ENCODE results near the gene ZCCHC24.

The ZCCHC24 gene

DNA sequence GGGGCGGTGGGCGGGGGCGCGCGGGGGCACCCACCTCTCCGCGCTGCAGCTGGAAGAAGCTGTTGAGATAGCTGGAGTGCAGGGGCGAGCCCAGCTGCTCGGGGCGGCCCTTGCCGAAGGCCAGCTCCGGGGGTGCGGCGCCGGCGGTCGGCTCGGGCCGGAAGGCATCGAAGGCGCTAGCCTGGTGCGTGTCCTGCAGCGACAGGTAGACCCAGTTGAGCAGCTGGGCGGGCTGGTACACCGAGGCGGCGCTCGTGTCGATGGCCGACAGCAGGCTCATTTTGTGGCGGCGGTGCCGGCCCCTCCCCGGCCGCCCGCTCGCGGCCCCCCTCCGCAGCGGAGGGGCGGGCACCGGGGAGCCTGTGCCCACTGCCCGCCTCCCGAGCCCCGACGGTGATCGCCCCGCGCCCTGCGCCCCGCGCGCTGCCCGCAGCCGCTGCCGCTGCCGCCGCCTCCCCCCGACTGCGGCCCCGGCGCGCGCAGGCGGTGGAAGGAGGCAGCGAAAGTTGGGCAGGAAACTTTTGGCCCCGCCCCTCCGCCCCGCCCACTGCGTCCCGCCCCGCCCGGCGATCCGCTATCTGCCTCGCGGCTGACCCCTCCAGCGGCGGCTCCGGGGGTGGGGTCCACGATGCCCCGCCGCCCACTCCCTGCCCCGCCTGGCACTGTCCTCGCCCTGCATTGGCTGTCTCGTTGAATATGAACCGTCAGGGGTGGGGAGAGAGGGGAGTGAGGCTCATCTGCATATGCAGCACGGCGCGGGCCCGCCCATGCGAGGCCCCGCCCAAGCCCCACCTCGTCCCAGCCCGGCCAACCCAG lies at the start of gene ZCCHC24:
Gene ZCCHC24, minus strand, starts transcription at position 464 of the 816 bp plus-strand sequence. Its CDS starts 184 bp downstream, at position 280.
- peak; percentile 92 to 100 (median 96) for DNase-seq
- intact Hi-C loops (cut with DNase I) = no loop called here

DNA sequence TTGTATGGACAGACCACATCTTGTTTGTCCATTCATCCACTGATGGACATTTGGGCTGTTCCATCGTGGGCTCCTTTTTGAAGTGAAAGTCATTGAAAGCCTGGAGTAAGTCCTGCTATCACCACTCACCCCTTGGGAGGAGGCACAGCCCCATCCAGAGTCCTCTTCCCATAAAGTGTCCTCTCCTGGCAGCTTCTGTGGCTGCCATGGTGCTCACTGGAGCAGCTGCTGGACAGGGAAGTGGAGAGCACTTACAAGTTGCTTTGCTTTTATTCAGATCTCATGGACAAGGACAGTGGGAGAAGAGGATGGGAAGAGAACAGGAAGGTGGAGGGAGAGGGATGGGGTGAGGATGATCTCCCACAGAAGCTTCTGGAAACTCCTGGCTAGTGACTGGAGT lies 48.4 kb upstream of the ZCCHC24 start:
- intact Hi-C loops (cut with DNase I) = no loop called here
- DNase-seq = no peak

DNA sequence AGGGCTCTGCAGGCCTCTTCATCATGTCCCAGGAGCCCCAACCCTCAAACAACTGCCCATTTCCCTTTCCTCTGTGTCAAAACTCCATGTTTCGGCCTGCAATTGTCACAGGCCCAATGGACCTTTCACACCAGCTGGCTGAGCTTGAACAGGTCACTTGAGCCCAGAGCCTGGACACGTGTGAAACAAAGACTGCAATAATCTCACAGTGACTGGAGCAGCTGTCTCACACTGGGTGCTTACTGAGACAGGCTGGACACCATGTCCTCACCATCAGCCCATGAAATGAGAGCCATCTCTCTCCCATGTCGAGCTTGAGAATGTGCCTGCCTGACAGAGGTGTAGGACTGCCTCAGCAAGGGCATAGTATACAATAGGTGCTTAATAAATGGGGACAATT lies 47.4 kb upstream of the ZCCHC24 start:
- intact Hi-C loops (cut with DNase I) = no loop called here
- no peak for DNase-seq

DNA sequence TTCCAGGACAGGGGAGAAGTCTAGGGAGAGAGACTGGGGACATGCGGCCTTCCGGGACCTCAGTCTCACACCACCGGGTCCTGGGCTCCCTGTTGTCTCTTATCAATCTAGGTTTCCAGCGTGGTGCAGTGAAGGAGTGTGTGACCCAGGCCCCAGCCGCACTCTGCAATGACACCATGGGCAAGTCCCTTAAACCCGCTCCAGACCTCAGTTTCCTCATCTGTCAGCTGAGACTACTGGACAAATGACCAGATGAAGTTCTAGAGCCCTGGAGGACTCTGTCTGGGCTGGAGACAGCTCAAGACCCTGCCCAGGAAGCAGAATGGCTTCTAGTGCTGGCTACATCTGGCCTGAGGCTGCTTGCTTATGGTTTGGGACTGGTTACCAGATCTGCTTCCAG lies 46.8 kb upstream of the ZCCHC24 start:
- intact Hi-C loops (cut with DNase I) = no loop called here
- no peak for DNase-seq

DNA sequence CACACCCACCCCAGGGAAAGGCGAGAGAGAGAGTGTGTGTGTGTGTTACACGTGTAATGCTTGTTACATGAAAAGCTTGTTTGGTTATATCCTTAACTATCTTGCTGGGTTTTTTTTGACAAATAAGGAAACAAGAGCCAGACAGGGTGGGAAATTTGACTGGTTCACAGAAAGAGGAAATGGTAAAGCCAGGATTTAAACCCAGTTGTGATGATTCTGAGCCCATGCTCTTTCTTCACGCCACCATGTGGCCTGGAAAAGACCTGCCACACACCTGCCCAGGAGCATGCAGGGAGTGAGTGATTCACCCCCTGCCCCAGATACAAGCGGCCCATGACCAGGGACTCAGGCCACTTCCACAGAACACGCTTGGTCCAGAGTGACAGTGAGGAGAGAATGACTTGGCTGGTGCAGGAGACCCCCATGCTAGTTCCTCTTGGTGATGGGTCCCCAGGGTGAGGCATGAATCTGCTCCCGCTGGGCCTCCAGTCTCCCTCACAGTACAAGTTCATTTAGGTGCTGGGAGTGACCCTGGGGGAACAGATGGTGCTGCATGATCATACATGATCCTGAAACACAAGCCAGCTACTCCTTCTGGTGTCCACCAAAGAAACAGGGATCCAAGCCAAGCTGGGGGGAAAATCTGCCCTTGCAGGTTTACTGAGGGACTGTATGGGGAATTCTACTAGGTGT lies 45.9 kb upstream of the ZCCHC24 start:
- no peak for DNase-seq
- intact Hi-C loops (cut with DNase I) = no loop called here

DNA sequence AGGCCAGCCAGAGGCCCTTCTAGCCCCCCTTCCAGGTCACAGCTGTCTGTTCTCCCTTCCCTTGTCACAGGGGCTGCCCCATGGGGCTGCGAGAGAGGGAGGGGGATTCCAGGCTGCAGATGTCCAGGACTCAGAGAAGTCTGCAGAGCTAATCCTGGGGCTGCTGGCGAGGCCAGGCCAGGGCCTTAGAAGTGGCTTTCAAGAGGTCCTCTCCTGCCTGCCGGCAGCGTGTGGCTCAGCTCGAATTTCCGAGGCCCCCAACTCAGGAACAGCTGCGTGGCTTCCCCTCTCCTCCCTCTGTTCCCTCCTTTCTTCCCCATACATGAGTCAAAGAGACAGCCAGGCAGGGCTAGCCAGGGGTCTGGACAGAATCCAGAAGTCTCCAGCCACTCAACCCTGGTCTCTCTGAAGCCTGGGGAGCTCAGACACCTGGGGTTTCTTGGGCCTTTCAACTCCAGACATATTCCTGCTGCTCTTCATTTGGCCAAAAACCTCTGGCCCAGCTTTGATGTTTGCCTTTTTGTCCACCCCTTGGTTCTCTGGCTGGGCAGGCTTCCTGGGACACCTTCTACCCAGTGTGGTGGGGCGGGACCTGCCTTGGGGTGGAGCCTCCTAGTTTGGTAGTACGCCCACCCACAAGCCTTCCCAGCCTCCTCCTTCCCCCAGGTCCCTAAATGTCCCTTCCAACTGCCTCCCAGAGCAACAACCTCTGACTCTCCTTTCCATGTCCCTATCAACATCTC lies 45.1 kb upstream of the ZCCHC24 start:
- intact Hi-C loops (cut with DNase I) = no loop called here

DNA sequence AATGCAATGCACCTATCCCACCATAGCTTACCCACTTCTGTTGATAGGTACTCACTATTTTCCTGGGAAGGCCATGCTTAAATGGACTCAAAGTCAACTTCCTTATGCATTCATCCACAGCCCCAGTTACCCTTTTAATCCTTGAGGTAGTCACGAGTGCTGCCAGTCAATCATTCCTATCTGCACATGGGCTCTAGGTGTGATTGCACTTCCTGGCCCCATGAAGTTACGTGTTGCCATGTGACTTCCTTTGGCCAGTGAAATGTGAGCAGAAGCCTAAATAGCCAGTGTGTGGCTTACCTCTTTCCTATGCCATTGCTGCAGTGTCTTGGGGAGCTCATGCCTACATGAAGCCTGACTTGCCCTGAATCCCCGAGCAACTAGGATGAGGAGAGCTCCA lies 43.4 kb upstream of the ZCCHC24 start:
- DNase-seq = no peak
- intact Hi-C loops (cut with DNase I) = loop anchor here (5.0 kb wide), 1 partner anchor 117 kb away; no protein-coding TSS in a partner anchor

More for the DNA sequence above, 45.1 kb upstream of the ZCCHC24 start:
- no peak for DNase-seq

DNA sequence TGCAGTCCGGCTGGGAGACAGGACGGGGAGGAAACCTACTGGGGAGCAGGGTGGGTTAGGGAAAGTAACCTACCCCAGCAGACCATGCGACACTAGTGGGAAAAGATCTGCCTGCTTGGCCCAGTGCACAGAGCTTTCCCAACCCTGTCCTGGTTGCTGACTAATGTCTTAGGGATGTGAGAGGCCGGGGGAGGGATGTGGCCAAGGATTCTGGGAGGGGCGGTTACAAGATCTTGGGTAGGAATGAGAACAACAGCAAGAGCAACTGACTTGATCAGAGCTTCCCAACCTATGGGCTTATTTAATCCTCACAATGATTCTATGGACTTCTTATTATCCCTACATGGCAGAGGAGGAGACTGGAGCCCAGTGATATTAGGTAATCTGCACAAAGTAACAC lies 42.9 kb upstream of the ZCCHC24 start:
- no peak for DNase-seq
- intact Hi-C loops (cut with DNase I) = loop anchor here (5.0 kb wide), 1 partner anchor 116 kb away; no protein-coding TSS in a partner anchor

DNA sequence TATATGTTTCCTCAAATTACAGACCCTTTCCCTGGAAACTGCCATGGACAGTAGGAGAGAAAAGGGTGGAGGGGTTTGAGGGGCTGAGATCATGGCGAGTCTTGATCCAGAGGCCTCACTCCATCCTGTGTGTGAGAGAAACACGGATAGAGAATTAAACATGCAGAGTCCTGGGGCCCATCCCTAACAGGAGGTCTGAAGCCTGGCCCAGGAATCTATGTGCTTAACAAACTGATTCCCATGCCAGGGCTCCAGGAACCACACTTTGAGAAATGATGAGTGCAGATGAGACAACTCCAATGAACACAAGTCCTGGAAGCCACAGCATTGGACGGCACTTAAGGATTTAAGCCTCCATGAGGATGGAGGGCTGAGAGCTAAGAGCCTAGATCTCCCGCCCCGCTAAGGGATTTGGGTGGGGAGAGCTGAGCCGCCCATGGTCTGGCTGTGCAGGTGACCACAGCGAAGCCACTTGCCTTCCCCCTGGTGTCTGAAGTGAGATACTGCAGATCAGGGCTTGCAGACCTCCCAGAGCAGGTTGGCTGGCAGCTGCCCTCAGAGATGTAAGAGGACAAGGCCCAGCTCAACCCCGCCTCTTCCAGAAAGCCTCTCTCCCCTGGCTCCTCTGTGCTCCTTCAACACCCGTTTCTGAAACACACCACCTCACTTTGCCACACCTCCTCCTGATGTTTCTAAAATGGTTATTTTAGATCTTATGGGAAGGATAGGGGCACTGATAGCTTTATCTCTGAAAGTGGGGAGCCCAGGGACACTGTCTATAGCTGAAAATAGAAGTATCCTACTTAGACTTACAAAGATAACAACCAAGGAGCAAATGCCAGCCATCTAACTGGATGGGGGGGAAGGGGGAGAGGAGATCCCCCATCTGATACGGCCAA lies 42.1 kb upstream of the ZCCHC24 start:
- intact Hi-C loops (cut with DNase I) = loop anchor here (5.0 kb wide), 1 partner anchor 115 kb away; no protein-coding TSS in a partner anchor

DNA sequence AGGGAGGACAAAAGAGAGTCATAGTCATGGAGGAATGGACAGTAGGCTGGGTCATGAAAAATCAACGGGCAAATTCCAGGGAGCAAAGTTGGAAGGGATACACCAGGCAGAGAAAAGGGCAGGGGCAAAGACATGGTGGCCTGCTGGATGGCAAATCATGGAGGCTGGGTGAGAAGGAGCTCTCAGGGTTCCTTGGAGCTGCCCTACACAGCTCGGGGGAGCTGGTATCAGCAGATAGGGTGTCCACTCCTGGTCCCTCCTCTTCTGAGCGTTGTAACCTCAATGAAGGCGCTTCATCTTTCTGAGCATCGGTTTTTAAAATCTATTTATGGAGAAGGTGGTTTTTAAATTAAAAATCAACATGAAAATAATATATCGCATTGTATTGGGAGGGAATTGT lies 39.1 kb upstream of the ZCCHC24 start:
- intact Hi-C loops (cut with DNase I) = no loop called here

More for the DNA sequence above, 42.1 kb upstream of the ZCCHC24 start:
- DNase-seq = peak in 5 of 10 donors; percentile 25 to 86 (median 36)

DNA sequence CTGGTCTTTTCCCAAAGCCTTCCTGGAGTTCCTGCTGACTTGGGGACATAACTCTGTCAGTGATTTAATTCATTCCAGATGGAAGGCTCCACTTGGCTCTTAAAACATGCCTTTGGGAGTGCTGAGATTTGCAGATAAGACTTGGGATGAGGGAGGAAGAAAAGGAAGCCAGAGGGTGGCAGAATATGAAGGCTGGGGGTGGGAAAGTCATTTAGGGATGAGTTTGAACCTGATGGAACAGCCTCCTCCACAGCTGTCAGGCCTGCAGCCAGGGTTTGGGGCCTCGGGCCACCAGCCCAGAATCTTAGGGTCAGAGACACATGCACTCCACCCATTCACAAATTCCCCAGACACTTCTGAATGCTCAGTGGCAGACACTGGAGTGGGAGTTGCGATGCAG lies 38.5 kb upstream of the ZCCHC24 start:
- peak in 1 of 10 donors; percentile 44 for DNase-seq
- intact Hi-C loops (cut with DNase I) = no loop called here

More for the DNA sequence above, 39.1 kb upstream of the ZCCHC24 start:
- peak in 1 of 10 donors; percentile 10 for DNase-seq

DNA sequence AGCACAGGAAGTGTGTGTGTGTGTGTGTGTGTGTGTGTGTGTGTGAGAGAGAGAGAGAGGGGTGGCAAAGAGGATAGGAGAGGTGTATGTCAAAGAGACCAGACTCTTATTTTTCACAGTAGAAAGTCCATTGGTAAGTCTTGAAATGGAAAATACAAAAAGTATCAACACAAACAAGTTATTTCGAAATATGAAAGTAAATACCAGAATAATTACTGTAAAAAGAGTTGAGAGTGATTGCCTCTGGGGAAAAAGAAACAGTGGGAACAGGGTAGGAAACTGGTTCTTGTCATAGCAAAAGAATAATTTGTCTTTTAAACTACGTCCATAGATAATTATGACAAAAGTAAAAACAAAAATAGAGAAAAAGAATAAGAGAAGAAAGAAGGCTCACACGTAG lies 37.9 kb upstream of the ZCCHC24 start:
- intact Hi-C loops (cut with DNase I) = no loop called here
- peak in 1 of 10 donors; percentile 2 for DNase-seq

DNA sequence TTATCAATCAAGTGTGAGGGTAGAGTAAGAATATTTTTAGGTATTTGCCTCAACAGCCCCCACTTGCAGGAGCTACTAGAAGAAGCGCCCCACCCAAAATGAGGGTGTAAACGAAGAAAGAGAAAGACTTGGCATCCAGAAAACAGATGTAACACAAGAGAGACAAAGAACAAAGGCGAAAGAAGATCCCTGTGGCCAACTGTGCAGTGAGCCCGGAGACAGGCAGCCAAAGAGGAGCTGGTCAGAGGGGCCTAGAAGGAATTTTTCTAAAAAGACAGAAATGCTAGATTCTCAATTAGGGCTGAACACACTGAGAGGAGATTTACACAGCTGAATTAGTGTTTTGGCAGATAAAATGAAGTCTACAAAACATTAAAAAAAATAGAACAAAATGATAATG lies 37.3 kb upstream of the ZCCHC24 start:
- DNase-seq = peak in 1 of 10 donors; percentile 5
- intact Hi-C loops (cut with DNase I) = no loop called here

DNA sequence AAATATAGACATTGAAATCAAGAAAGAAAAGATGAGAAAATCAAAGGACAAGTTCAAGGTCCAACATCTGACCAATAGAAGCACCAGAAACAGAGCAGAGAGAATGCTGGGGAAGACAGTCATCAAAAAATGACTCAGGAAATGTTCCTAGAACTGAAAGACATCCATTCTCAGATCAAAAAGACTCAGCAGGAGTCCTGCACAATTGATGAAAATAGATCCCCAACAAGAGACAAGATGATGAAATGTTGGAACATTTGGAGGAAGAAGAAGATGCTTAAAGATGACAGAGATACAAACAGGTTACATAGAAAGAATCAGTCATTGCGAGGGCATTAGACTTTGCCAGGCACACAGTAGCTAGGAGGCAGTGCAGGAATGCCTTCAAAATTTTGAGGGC lies 36.9 kb upstream of the ZCCHC24 start:
- intact Hi-C loops (cut with DNase I) = no loop called here

DNA sequence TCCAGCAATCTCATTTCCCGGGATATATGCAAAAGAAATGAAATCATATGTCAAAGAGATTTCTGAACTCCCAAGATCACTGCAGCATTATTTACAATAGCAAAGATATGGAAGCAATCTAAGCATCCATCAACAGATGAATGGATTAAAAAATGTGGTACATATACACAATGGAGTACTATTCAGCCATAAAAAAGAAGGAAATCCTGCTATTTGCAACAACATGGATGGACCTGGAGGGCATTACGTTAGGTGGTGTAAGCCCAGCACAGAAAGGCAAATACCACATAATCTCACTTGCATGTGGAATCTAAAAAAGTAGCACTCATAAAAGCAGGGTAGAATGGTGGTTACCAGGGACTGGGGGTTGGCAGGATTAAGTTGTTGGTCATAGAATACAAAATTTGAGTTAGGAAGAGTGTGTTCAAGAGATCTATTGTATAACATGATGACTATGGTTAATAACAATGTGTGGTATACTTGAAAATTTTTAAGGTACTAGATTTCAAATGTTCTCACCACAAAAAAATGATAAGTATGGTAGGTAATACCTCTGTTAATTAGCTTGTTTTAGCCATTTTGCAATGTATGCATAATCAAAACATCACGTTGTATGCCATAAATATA lies 34.0 kb upstream of the ZCCHC24 start:
- intact Hi-C loops (cut with DNase I) = no loop called here
- DNase-seq = no peak

More for the DNA sequence above, 36.9 kb upstream of the ZCCHC24 start:
- no peak for DNase-seq

DNA sequence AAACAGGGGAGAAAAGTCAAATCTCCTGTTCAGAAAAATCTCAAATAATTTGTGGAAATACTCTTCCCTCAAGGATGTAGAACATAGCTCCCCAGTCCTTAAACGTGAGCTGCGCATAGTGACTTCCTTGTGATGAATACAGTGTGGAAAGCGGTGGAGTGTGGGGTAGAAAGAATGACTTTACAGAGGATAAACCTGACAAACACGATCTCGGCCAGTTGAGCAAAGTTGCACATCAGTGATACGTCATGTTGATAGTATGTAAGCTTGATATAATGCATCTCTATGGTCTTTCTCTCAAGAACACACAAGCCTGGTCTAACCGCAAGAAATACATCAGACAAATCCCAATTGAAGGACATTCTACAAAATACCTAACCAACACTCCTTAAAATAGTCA lies 32.0 kb upstream of the ZCCHC24 start:
- DNase-seq = peak in 1 of 10 donors; percentile 7
- intact Hi-C loops (cut with DNase I) = no loop called here

DNA sequence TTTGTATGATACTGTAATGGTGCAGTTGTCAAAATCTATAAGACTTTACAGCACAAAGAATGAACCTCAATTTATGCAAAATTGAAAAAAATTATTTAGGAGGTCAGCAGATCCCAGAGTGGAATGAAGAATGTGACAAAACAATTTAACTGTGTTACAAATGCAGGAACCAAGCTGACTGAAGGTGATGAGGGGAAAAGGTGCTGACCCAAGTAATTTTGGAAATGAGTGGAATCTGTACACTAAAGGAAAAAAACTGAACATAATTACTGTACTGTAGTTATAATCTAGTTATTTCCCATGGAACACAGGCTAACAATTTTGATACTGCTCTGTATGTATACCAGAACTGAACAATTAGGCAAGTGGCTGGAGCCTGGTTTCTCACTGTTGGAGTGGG lies 31.2 kb upstream of the ZCCHC24 start:
- no peak for DNase-seq
- intact Hi-C loops (cut with DNase I) = no loop called here

DNA sequence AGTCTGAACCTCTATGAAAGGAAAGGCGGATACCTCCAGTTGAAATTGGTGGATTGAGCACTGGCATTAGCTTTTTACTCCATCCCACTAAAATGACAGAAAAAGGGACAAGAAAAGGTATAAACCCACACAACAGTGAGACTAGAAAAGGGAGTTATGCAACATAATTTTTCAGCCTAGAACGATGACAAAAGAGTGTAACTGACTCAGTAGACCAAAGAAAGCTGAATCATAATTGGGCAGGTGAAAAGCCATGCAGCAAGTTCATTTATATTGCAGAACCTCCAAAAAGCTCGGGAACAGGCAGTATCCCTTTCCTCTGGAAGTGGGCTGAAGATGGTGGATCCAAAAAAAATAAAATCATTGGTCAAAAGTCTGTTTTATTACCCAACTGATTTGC lies 30.5 kb upstream of the ZCCHC24 start:
- intact Hi-C loops (cut with DNase I) = no loop called here
- no peak for DNase-seq

DNA sequence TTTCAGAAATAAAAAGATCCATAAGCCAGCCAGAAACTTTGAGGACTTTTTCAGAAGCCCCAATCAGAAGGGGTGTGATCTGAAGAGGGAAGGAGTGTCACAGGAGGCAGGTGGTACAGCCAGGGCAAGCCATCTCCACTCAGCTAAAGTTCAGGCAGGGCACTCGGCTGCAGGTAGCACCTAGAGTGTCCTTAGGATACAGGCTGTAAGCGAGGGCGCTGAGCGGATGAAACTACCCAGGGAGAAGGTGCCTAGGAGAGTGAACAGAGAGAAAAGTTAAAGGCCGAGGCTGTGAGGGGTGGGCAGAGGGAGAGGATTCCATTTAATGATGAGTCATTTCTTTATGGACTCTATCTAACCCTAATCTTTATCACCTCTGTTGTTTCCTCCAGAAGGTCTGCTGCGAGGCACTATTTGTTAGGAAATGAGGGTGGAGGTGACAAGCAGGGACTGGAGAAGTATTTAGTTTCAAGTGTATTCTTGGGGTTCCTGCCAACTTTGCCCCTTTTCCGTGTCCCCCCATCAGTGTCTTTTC lies 29.8 kb upstream of the ZCCHC24 start:
- no peak for DNase-seq
- intact Hi-C loops (cut with DNase I) = no loop called here

All from posterior cingulate gyrus (tissue), 11 donors.